NK-92 (cell line): ENCODE data around the gene SKOR2.

Experiments
- DNase-seq: peaks from one replicate; lab custom pipeline; 2025; ENCODE audit not compliant: unreplicated experiment; lab: John Stamatoyannopoulos, UW

The SKOR2 gene

GRCh38 chr18:47260924-47261701, 9.7 kb upstream of the SKOR2 start:
- DNase-seq = no peak

GRCh38 chr18:47260120-47260923, 8.9 kb upstream of the SKOR2 start:
- DNase-seq = no peak

GRCh38 chr18:47254341-47254939, 3.0 kb upstream of the SKOR2 start:
- no peak for DNase-seq

- no peak for DNase-seq
These were observed 1.7 kb upstream of the SKOR2 start for GRCh38 chr18:47253101-47253654.

GRCh38 chr18:47250391-47251046, 941 bp downstream of the SKOR2 start:
- no peak for DNase-seq

GRCh38 chr18:47249314-47249981, 2.0 kb downstream of the SKOR2 start:
- no peak for DNase-seq

GRCh38 chr18:47248604-47249313, 2.7 kb downstream of the SKOR2 start:
- DNase-seq = no peak

- DNase-seq = no peak
These were observed 3.3 kb downstream of the SKOR2 start for GRCh38 chr18:47248115-47248603.

GRCh38 chr18:47247416-47248114, 3.9 kb downstream of the SKOR2 start:
- no peak for DNase-seq

- no peak for DNase-seq
These were observed 4.4 kb downstream of the SKOR2 start for GRCh38 chr18:47247036-47247415.

- DNase-seq = no peak
These were observed 5.2 kb downstream of the SKOR2 start for GRCh38 chr18:47246027-47246971.

GRCh38 chr18:47244086-47244485, 7.4 kb downstream of the SKOR2 start:
- DNase-seq = no peak

- no peak for DNase-seq
These were observed 16.4 kb downstream of the SKOR2 start for GRCh38 chr18:47235096-47235495.

- no peak for DNase-seq
These were observed 24.8 kb downstream of the SKOR2 start for GRCh38 chr18:47226660-47227059.

- no peak for DNase-seq
These were observed 35.8 kb downstream of the SKOR2 start for GRCh38 chr18:47215554-47216138.

GRCh38 chr18:47209171-47209570, 42.3 kb downstream of the SKOR2 start:
- no peak for DNase-seq

GRCh38 chr18:47206945-47207637, 44.4 kb downstream of the SKOR2 start:
- DNase-seq = no peak
